Hepatocyte (in vitro differentiated cells): ENCODE measurements around the gene XYLT1. TPM values are rescaled to one million over a fixed set of nuclear protein-coding genes. Genes with fewer than 3 reads are reported as not detected.

Source experiments
- DNase-seq: peaks from one replicate; pipeline ENCODE4 v3.0.0-alpha.2; 2016; ENCODE audit warnings: low spot score
- H2AFZ ChIP-seq: fragments of 200-600 bp; sonication (generic); 2 replicates; pipeline ENCODE4 v1.6.0; 2016; ENCODE audit warnings: antibody characterized with exemption, mild to moderate bottlenecking
- H3K27ac ChIP-seq: fragments of 200-600 bp; sonication (generic); 2 replicates; pipeline ENCODE4 v1.5.1; 2016; ENCODE audit warnings: mild to moderate bottlenecking
- H3K27me3 ChIP-seq: fragments of 200-600 bp; sonication (generic); 2 replicates; pipeline ENCODE4 v1.6.1; 2016
- H3K36me3 ChIP-seq: fragments of 200-600 bp; sonication (generic); replicated peaks from 2 replicates; pipeline ENCODE4 v1.5.1; 2016; ENCODE audit warnings: low read depth; ENCODE audit not compliant: insufficient read depth
- H3K4me1 ChIP-seq: fragments of 200-600 bp; sonication (generic); 2 replicates; pipeline ENCODE4 v1.5.1; 2016; ENCODE audit warnings: mild to moderate bottlenecking, moderate library complexity; ENCODE audit not compliant: insufficient read depth
- H3K4me2 ChIP-seq: fragments of 200-600 bp; sonication (generic); 2 replicates; pipeline ENCODE4 v1.6.0; 2016
- H3K4me3 ChIP-seq: fragments of 200-600 bp; sonication (generic); 2 replicates; pipeline ENCODE4 v1.5.1; 2016; ENCODE audit warnings: mild to moderate bottlenecking
- H3K79me2 ChIP-seq: fragments of 200-600 bp; sonication (generic); 2 replicates; pipeline ENCODE4 v1.6.0; 2017; ENCODE audit warnings: mild to moderate bottlenecking
- H3K9me2 ChIP-seq: fragments of 200-600 bp; sonication (generic); replicated peaks from 2 replicates; pipeline ENCODE4 v1.6.0; 2017; ENCODE audit warnings: mild to moderate bottlenecking; ENCODE audit not compliant: insufficient read depth
- H3K9me3 ChIP-seq: fragments of 200-600 bp; sonication (generic); 2 replicates; pipeline ENCODE4 v1.5.1; 2016; ENCODE audit warnings: low read depth, mild to moderate bottlenecking
- H4K20me1 ChIP-seq: fragments of 200-600 bp; sonication (generic); 2 replicates; pipeline ENCODE4 v1.6.0; 2016; ENCODE audit warnings: mild to moderate bottlenecking; ENCODE audit not compliant: insufficient read depth, poor library complexity, severe bottlenecking
- CTCF ChIP-seq: fragments of 200-600 bp; sonication (generic); IDR thresholded peaks from 2 replicates; pipeline ENCODE4 v1.5.1; 2016; ENCODE audit warnings: antibody characterized with exemption, mild to moderate bottlenecking; ENCODE audit not compliant: poor library complexity
- EZH2 ChIP-seq: fragments of 200-600 bp; sonication (generic); IDR thresholded peaks from 2 replicates; pipeline ENCODE4 v1.6.1; 2016; ENCODE audit warnings: antibody characterized with exemption, mild to moderate bottlenecking, borderline replicate concordance
- EZH2phosphoT487 ChIP-seq: fragments of 200-600 bp; sonication (generic); IDR thresholded peaks from one replicate; pipeline ENCODE4 v1.6.1; 2018; ENCODE audit warnings: antibody characterized with exemption, mild to moderate bottlenecking, low read depth, moderate library complexity; ENCODE audit not compliant: unreplicated experiment, severe bottlenecking
- WGBS: methylation state at CpG from one replicate; pipeline ENCODE4 v1.1.6; 2016; ENCODE audit warnings: low lambda C conversion rate; ENCODE audit errors: missing lambda C conversion rate; 5-methylcytosine and 5-hydroxymethylcytosine counted together
- polyA plus RNA-seq: library from polyadenylated mRNA; unstranded; fragments of >200 nt; fragmentation: Nextera tagmentation; extraction: Ambion mirVana; gene quantifications from 2 replicates; pipeline ENCODE4 v1.2.1, GENCODE V29; 2016
- total RNA-seq: library from RNA; depleted of rRNA; stranded (reverse); fragments of >200 nt; gene quantifications from 2 replicates; pipeline ENCODE4 v1.2.3, GENCODE V29; 2014

XYLT1 gene
- total and polyA plus RNA-seq, 2 experiments from 2014 or later: 6.9 to 13.7 TPM

GRCh38 chr16:17230932-17231581, 239.7 kb downstream of the XYLT1 start:
- no peak overlapping the region for H3K4me3 ChIP-seq
- no peaks in the 10 kb centered on the region for H3K9me2 ChIP-seq
- WGBS: 95% methylated on average over 3 of the region's 3 CpGs
- H3K27ac ChIP-seq: no peak overlapping the region
- DNase-seq: no peak
- H3K27me3 ChIP-seq: no peaks in the 10 kb centered on the region
- no peaks in the 10 kb centered on the region for H3K9me3 ChIP-seq
- no peak overlapping the region for H3K4me2 ChIP-seq
- H3K4me1 ChIP-seq: no peaks in the 10 kb centered on the region
- H3K79me2 ChIP-seq: no peaks in the 10 kb centered on the region
- H4K20me1 ChIP-seq: no peaks in the 10 kb centered on the region
- no peak for TF ChIP-seq EZH2phosphoT487
- TF ChIP-seq CTCF: no peak
- no peak for TF ChIP-seq EZH2
- no peaks in the 10 kb centered on the region for H3K36me3 ChIP-seq
- H2AFZ ChIP-seq: no peak overlapping the region

GRCh38 chr16:17229766-17230165, 241.0 kb downstream of the XYLT1 start:
- Histone ChIP-seq H3K9me2 (no peaks in the 10 kb centered on the region), H3K27ac (no peak overlapping the region), H3K4me3 (no peak overlapping the region), H3K79me2 (no peaks in the 10 kb centered on the region), H3K27me3 (no peaks in the 10 kb centered on the region), H4K20me1 (no peaks in the 10 kb centered on the region), H2AFZ (no peak overlapping the region), H3K4me2 (no peak overlapping the region), H3K9me3 (no peaks in the 10 kb centered on the region), H3K36me3 (no peaks in the 10 kb centered on the region), H3K4me1 (peaks cover 3% of the 10 kb centered on the region)
- TF ChIP-seq EZH2 (no peak), CTCF (no peak), EZH2phosphoT487 (no peak)
- WGBS: 95% methylated on average over 4 of the region's 4 CpGs
- no peak for DNase-seq

- no peak overlapping the region for H3K4me3 ChIP-seq
- no peaks in the 10 kb centered on the region for H3K79me2 ChIP-seq
- H3K36me3 ChIP-seq: no peaks in the 10 kb centered on the region
- H3K27me3 ChIP-seq: no peaks in the 10 kb centered on the region
- no peak for DNase-seq
- H3K27ac ChIP-seq: no peak overlapping the region
- no peak overlapping the region for H3K4me2 ChIP-seq
- H4K20me1 ChIP-seq: no peaks in the 10 kb centered on the region
- H2AFZ ChIP-seq: no peak overlapping the region
- TF ChIP-seq CTCF: no peak
- TF ChIP-seq EZH2phosphoT487: no peak
- no peak for TF ChIP-seq EZH2
- WGBS: 95% methylated on average over 6 of the region's 6 CpGs
- H3K4me1 ChIP-seq: peaks cover 3% of the 10 kb centered on the region
- H3K9me2 ChIP-seq: no peaks in the 10 kb centered on the region
- no peaks in the 10 kb centered on the region for H3K9me3 ChIP-seq
Measured at GRCh38 chr16:17229131-17229530, 241.6 kb downstream of the XYLT1 start.
